ENCODE results near the gene SLC8B1.

- TF ChIP-seq CTCF (conservative IDR thresholded peaks at IDR 0.05 in 1 of 2, IDR thresholded peaks at IDR 0.05 in 1 of 2; ENCODE audit: low read depth in 1 of 2, low read length in 2 of 2) (no peak), EZH2 (IDR thresholded peaks at IDR 0.05; ENCODE audit: low read length, missing control alignments) (no peak)
Observed at GRCh38 chr12:113278633-113279032, 56.3 kb downstream of the SLC8B1 start.

Measured in fibroblast of lung (primary cell).